ENCODE data around the gene PRCD. TPM values are rescaled to one million over a fixed set of nuclear protein-coding genes. Genes with fewer than 3 reads are reported as not detected.

The PRCD gene
- total RNA-seq, 1 donor from 2014 or later = 0.75 TPM

DNA sequence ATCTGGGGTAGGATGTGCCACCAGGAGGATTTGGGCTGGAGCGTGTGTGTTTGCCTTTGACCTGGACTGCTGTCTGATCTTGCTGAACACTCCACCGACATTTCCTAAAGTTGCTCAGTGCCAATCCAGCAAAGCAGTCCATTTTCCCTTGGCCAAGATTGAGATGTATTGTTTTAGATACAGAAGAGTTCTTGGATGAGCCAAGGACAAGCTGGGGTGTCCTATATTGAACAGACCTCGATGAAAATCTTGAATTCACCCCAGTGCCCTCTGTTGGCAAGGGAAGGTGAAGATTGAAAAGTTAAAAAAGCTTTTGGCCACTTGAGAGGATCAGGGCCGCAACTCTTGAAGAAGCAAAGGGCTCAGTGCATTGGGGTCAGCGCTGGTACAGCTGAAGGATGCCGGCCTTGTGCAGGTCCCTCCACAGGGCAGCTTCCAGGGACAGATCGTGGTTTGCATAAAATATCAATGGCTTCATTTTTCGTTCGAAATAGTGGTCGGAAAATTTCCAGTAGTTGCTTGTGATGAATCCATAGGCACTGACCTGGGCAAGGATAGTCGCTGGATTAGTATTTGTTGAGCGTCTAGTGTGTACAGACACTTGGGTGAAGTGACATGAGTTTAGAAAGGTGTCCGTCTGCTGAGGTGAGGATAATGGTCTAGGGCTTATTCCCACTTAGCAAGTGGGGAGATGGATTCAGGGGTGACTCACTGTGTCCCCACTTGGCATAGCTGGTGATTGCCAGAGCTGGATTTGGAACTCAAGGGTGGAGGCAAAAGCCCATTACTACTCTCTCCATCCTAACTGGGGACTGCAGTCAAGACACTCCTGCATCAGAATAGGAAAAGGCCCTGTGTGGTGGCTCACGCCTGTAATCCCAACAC lies 26.1 kb downstream of the PRCD start:
- peak overlapping the region; percentile 24 for H3K4me3 Mint-ChIP-seq
- no peak for TF ChIP-seq CTCF (conservative IDR thresholded peaks at IDR 0.05)

GRCh38 chr17:76566613-76566943 lies 26.7 kb downstream of the PRCD start:
- H3K27ac Mint-ChIP-seq (ENCODE audit: unreplicated experiment) = no peak overlapping the region
- H3K36me3 Mint-ChIP-seq (ENCODE audit: low read depth) = peaks cover 20% of the 10 kb centered on the region
- peaks cover 2% of the 10 kb centered on the region for H3K27me3 Mint-ChIP-seq (ENCODE audit: low read depth)
- peak overlapping the region; percentile 75 for H3K4me3 Mint-ChIP-seq
- TF ChIP-seq CTCF (conservative IDR thresholded peaks at IDR 0.05) = no peak
- H3K4me1 Mint-ChIP-seq = peaks cover 44% of the 10 kb centered on the region
- no peaks in the 10 kb centered on the region for H3K9me3 Mint-ChIP-seq
- DNase-seq (ENCODE audit: low read depth, low spot score) = no peak

More for the DNA sequence above, 26.1 kb downstream of the PRCD start:
- H3K27ac Mint-ChIP-seq (ENCODE audit: unreplicated experiment) = no peak overlapping the region
- H3K27me3 Mint-ChIP-seq (ENCODE audit: low read depth) = peaks cover 2% of the 10 kb centered on the region
- peaks cover 45% of the 10 kb centered on the region for H3K4me1 Mint-ChIP-seq
- H3K36me3 Mint-ChIP-seq (ENCODE audit: low read depth) = peaks cover 22% of the 10 kb centered on the region
- H3K9me3 Mint-ChIP-seq = no peaks in the 10 kb centered on the region
- no peak for DNase-seq (ENCODE audit: low read depth, low spot score)

GRCh38 chr17:76566988-76567431 lies 27.2 kb downstream of the PRCD start:
- no peak for TF ChIP-seq CTCF (conservative IDR thresholded peaks at IDR 0.05)
- Mint-ChIP-seq H3K36me3 (ENCODE audit: low read depth) (peaks cover 16% of the 10 kb centered on the region), H3K4me3 (peak overlapping the region; percentile 75), H3K27ac (ENCODE audit: unreplicated experiment) (no peak overlapping the region), H3K4me1 (peaks cover 40% of the 10 kb centered on the region), H3K9me3 (no peaks in the 10 kb centered on the region), H3K27me3 (ENCODE audit: low read depth) (peaks cover 2% of the 10 kb centered on the region)
- DNase-seq (ENCODE audit: low read depth, low spot score) = no peak

GRCh38 chr17:76567634-76568432 lies 28.0 kb downstream of the PRCD start:
- peaks cover 2% of the 10 kb centered on the region for H3K27me3 Mint-ChIP-seq (ENCODE audit: low read depth)
- peak overlapping the region; percentile 43 for H3K27ac Mint-ChIP-seq (ENCODE audit: unreplicated experiment)
- no peak for DNase-seq (ENCODE audit: low read depth, low spot score)
- H3K9me3 Mint-ChIP-seq = no peaks in the 10 kb centered on the region
- peaks cover 15% of the 10 kb centered on the region for H3K36me3 Mint-ChIP-seq (ENCODE audit: low read depth)
- H3K4me1 Mint-ChIP-seq = peaks cover 36% of the 10 kb centered on the region
- H3K4me3 Mint-ChIP-seq = peak overlapping the region; percentile 75
- TF ChIP-seq CTCF (conservative IDR thresholded peaks at IDR 0.05) = no peak

GRCh38 chr17:76568811-76569221 lies 29.0 kb downstream of the PRCD start:
- Mint-ChIP-seq H3K9me3 (no peaks in the 10 kb centered on the region), H3K36me3 (ENCODE audit: low read depth) (peaks cover 14% of the 10 kb centered on the region), H3K4me3 (peak overlapping the region; percentile 52), H3K4me1 (peaks cover 34% of the 10 kb centered on the region), H3K27ac (ENCODE audit: unreplicated experiment) (no peak overlapping the region), H3K27me3 (ENCODE audit: low read depth) (peaks cover 2% of the 10 kb centered on the region)
- no peak for DNase-seq (ENCODE audit: low read depth, low spot score)
- TF ChIP-seq CTCF (conservative IDR thresholded peaks at IDR 0.05) = no peak
